IMR-90 (cell line): Measurements from ENCODE around the gene CNNM1. TPM values are rescaled to one million over a fixed set of nuclear protein-coding genes. Genes with fewer than 3 reads are reported as not detected.

ENCODE experiments used
- ATAC-seq: fragments of 200-7000 bp; cut with Tn5 transposase; 2 replicates; pipeline ENCODE4 v1.9.1; 2020; ENCODE audit warnings: low read depth, mild to moderate bottlenecking, moderate library complexity
- BruUV-seq: library from RNA; stranded (reverse); fragments of 400-500 nt; replicated peaks from 2 replicates; lab custom pipeline; 2021; lab: Mats Ljungman, UMichigan
- CTCF ChIA-PET: fragments of 300-600 bp; formaldehyde crosslinking; extraction: SDS; loops from one replicate; lab custom pipeline; 2021; ENCODE audit warnings: antibody characterized with exemption; lab: Yijun Ruan, JAX
- POLR2A ChIA-PET: fragments of 300-600 bp; sonication (Branson Sonifier 250); formaldehyde crosslinking; loops from one replicate; lab custom pipeline; 2022; ENCODE audit warnings: antibody characterized with exemption; ENCODE audit not compliant: unreplicated experiment; lab: Charles Lee
- DNase-seq: peaks from one replicate; pipeline ENCODE4 v3.0.0; 2013
- H2AFZ ChIP-seq: replicated peaks from 2 replicates; pipeline ENCODE3; 2013; ENCODE audit warnings: low read length, mild to moderate bottlenecking; ENCODE audit not compliant: poor library complexity
- H2AK5ac ChIP-seq: 2 replicates; pipeline ENCODE4 v1.6.1; 2013; ENCODE audit warnings: low read depth, low read length, inconsistent platforms
- H2AK9ac ChIP-seq: replicated peaks from 2 replicates; pipeline ENCODE3; 2013; ENCODE audit warnings: mild to moderate bottlenecking, low read depth, low read length, moderate library complexity; ENCODE audit not compliant: poor library complexity
- H2BK120ac ChIP-seq: 2 replicates; pipeline ENCODE4 v1.6.1; 2013; ENCODE audit warnings: low read depth, low read length, inconsistent platforms
- H2BK15ac ChIP-seq: 3 replicates; pipeline ENCODE4 v1.6.1; 2013; ENCODE audit warnings: low read depth, low read length, inconsistent platforms
- H2BK20ac ChIP-seq: 2 replicates; pipeline ENCODE4 v1.6.1; 2013; ENCODE audit warnings: low read depth, mild to moderate bottlenecking, inconsistent platforms, low read length, moderate library complexity
- H2BK5ac ChIP-seq: 2 replicates; pipeline ENCODE4 v1.6.1; 2013; ENCODE audit warnings: mild to moderate bottlenecking, low read depth, low read length, inconsistent platforms; ENCODE audit not compliant: poor library complexity, severe bottlenecking
- H3K14ac ChIP-seq: replicated peaks from 2 replicates; pipeline ENCODE4 v1.6.1; 2013; ENCODE audit warnings: low read depth, low read length, inconsistent platforms
- H3K18ac ChIP-seq: 2 replicates; pipeline ENCODE4 v1.6.1; 2013; ENCODE audit warnings: low read depth, low read length, control low read depth
- H3K23ac ChIP-seq: 2 replicates; pipeline ENCODE4 v1.6.1; 2013; ENCODE audit warnings: low read depth, low read length, inconsistent platforms
- H3K27ac ChIP-seq: 2 replicates; pipeline ENCODE4 v1.5.1; 2013; ENCODE audit warnings: mild to moderate bottlenecking, control low read depth, low read length; ENCODE audit not compliant: insufficient read depth
- H3K27me3 ChIP-seq: 2 replicates; pipeline ENCODE4 v1.6.1; 2013; ENCODE audit warnings: low read length; ENCODE audit not compliant: control insufficient read depth, insufficient read depth
- H3K36me3 ChIP-seq: 2 replicates; pipeline ENCODE4 v1.6.1; 2013; ENCODE audit warnings: low read length, mixed read lengths; ENCODE audit not compliant: control insufficient read depth, insufficient read depth
- H3K4ac ChIP-seq: 2 replicates; pipeline ENCODE4 v1.6.1; 2013; ENCODE audit warnings: low read depth, low read length, inconsistent platforms
- H3K4me1 ChIP-seq: 2 replicates; pipeline ENCODE4 v1.6.1; 2013; ENCODE audit warnings: low read length, mixed read lengths; ENCODE audit not compliant: control insufficient read depth, insufficient read depth
- H3K4me2 ChIP-seq: 2 replicates; pipeline ENCODE4 v1.6.1; 2013; ENCODE audit warnings: low read depth, mild to moderate bottlenecking, control low read depth, low read length, moderate library complexity
- H3K4me3 ChIP-seq: 2 replicates; pipeline ENCODE4 v1.5.1; 2013; ENCODE audit warnings: low read depth, mild to moderate bottlenecking, control low read depth, low read length, moderate library complexity; ENCODE audit not compliant: insufficient read depth
- H3K56ac ChIP-seq: 2 replicates; pipeline ENCODE4 v1.6.1; 2013; ENCODE audit warnings: low read length, inconsistent platforms; ENCODE audit not compliant: insufficient read depth; ENCODE audit errors: extremely low read depth
- H3K79me1 ChIP-seq, 2 experiments: 2 replicates each; pipeline ENCODE4 v1.6.1; 2013; ENCODE audit warnings: low read length in 2 of 2, inconsistent platforms in 1 of 2, low read depth in 1 of 2
- H3K9ac ChIP-seq: 2 replicates; pipeline ENCODE4 v1.6.1; 2013; ENCODE audit warnings: low read depth, low read length, control low read depth
- H3K9me1 ChIP-seq: 2 replicates; pipeline ENCODE4 v1.6.1; 2013; ENCODE audit warnings: low read length, inconsistent platforms; ENCODE audit not compliant: insufficient read depth
- H3K9me3 ChIP-seq: 2 replicates; pipeline ENCODE4 v1.6.1; 2013; ENCODE audit warnings: low read length; ENCODE audit not compliant: control insufficient read depth, insufficient read depth
- H4K20me1 ChIP-seq: 2 replicates; pipeline ENCODE4 v1.6.1; 2013; ENCODE audit warnings: low read length, inconsistent platforms; ENCODE audit not compliant: insufficient read depth
- H4K5ac ChIP-seq: 2 replicates; pipeline ENCODE4 v1.6.1; 2013; ENCODE audit warnings: mild to moderate bottlenecking, low read depth, low read length, control low read depth
- H4K8ac ChIP-seq, 2 experiments: 2 replicates each; pipeline ENCODE4 v1.6.1; 2013; ENCODE audit warnings: low read depth in 2 of 2, low read length in 2 of 2, control low read depth in 1 of 2, inconsistent platforms in 1 of 2
- H4K91ac ChIP-seq: 2 replicates; pipeline ENCODE4 v1.6.1; 2013; ENCODE audit warnings: low read depth, low read length, inconsistent platforms; ENCODE audit not compliant: insufficient read depth
- BHLHE40 ChIP-seq: fragments of 150-350 bp; IDR thresholded peaks from 2 replicates; pipeline ENCODE4 v1.6.1; 2016; ENCODE audit warnings: mild to moderate bottlenecking, low read depth, low read length
- CEBPB ChIP-seq: IDR thresholded peaks from 2 replicates; pipeline ENCODE4 v1.6.1; 2012; ENCODE audit warnings: low read depth, low read length, improper control_type of control experiment
- CHD1 ChIP-seq: IDR thresholded peaks from 2 replicates; pipeline ENCODE4 v1.6.1; 2012; ENCODE audit warnings: low read depth, low read length, improper control_type of control experiment
- ELK1 ChIP-seq: fragments of 150-350 bp; IDR thresholded peaks from 2 replicates; pipeline ENCODE4 v1.6.1; 2016; ENCODE audit warnings: low read depth, mild to moderate bottlenecking, low read length, moderate library complexity, borderline replicate concordance
- FOS ChIP-seq: fragments of 150-350 bp; IDR thresholded peaks from 2 replicates; pipeline ENCODE4 v1.6.1; 2016; ENCODE audit warnings: low read depth, low read length
- MAFK ChIP-seq: IDR thresholded peaks from 2 replicates; pipeline ENCODE4 v1.6.1; 2012; ENCODE audit warnings: low read depth, low read length, improper control_type of control experiment
- MAZ ChIP-seq: IDR thresholded peaks from 2 replicates; pipeline ENCODE4 v1.6.1; 2012; ENCODE audit warnings: low read depth, mild to moderate bottlenecking, low read length, improper control_type of control experiment, moderate library complexity, borderline replicate concordance
- MXI1 ChIP-seq: IDR thresholded peaks from 2 replicates; pipeline ENCODE4 v1.6.1; 2012; ENCODE audit warnings: low read depth, mild to moderate bottlenecking, low read length, moderate library complexity, borderline replicate concordance
- NFE2L2 ChIP-seq: fragments of 150-350 bp; IDR thresholded peaks from 2 replicates; pipeline ENCODE4 v1.6.1; 2016; ENCODE audit warnings: low read depth, mild to moderate bottlenecking, low read length
- POLR2A ChIP-seq: IDR thresholded peaks from 2 replicates; pipeline ENCODE4 v1.6.1; 2012; ENCODE audit warnings: mild to moderate bottlenecking, low read depth, low read length
- RAD21 ChIP-seq: IDR thresholded peaks from 2 replicates; pipeline ENCODE4 v1.6.1; 2012; ENCODE audit warnings: low read length, improper control_type of control experiment
- RCOR1 ChIP-seq: IDR thresholded peaks from 2 replicates; pipeline ENCODE4 v1.6.1; 2012; ENCODE audit warnings: mild to moderate bottlenecking, low read length, improper control_type of control experiment; ENCODE audit not compliant: insufficient replicate concordance
- RFX5 ChIP-seq: IDR thresholded peaks from 2 replicates; pipeline ENCODE4 v1.8.0; 2012; ENCODE audit warnings: low read depth, mild to moderate bottlenecking, low read length, moderate library complexity
- SMC3 ChIP-seq: fragments of 150-350 bp; IDR thresholded peaks from 2 replicates; pipeline ENCODE4 v1.6.1; 2016; ENCODE audit warnings: low read depth, mild to moderate bottlenecking, antibody characterized with exemption, low read length, moderate library complexity
- USF2 ChIP-seq: fragments of 150-350 bp; IDR thresholded peaks from 2 replicates; pipeline ENCODE4 v1.6.1; 2017; ENCODE audit warnings: mild to moderate bottlenecking, antibody characterized with exemption, low read length, low read depth
- WGBS, 2 experiments: methylation state at CpG; one replicate each; pipeline versions ENCODE4 v1.1.5 to v1.1.7; 2013; ENCODE audit warnings: missing lambda C conversion rate in 2 of 2; ENCODE audit not compliant: insufficient read length in 1 of 2; ENCODE audit errors: extremely low coverage in 2 of 2; 5-methylcytosine and 5-hydroxymethylcytosine counted together
- dilution Hi-C: fragments of 300-500 bp; cut with HindIII; formaldehyde crosslinking; loops from one replicate; pipeline ENCODE4 v1.14.3; 2018; ENCODE audit warnings: low sequenced_read_pairs; ENCODE audit not compliant: unreplicated experiment
- in situ Hi-C: fragments of 300-500 bp; cut with MboI; formaldehyde crosslinking; loops from 3 replicates; pipeline ENCODE4 v1.14.3; 2019; ENCODE audit warnings: low sequenced_read_pairs, inconsistent platforms, mixed read lengths
- intact Hi-C: fragments of 100-400 bp; cut with micrococcal nuclease; formaldehyde crosslinking; loops from 2 replicates; pipeline ENCODE4 v1.10.0; 2022
- polyA plus RNA-seq, 3 experiments: library from polyadenylated mRNA; depleted of rRNA; stranded (reverse); fragments of >200 nt; gene quantifications; 2 replicates each; pipeline ENCODE4 v1.2.3, GENCODE V29; 2012; ENCODE audit warnings: low replicate concordance in 1 of 3
- total RNA-seq: library from RNA; depleted of rRNA; stranded (reverse); fragments of >200 nt; gene quantifications from 2 replicates; pipeline ENCODE4 v1.2.3, GENCODE V29; 2012
- TF ChIP-seq, protein P1 (sequence below): conservative IDR thresholded peaks from 2 replicates; pipeline ENCODE4 v1.5.1; 2012; ENCODE audit warnings: mild to moderate bottlenecking, low read depth, low read length, improper control_type of control experiment

CNNM1 gene
- total and polyA plus RNA-seq, 2 of the 4 experiments (the other 2 are of a cell fraction) = 0.18 to 0.39 TPM

- H2BK20ac ChIP-seq = no peak overlapping the region
- CTCF ChIA-PET = no interaction called here
- dilution Hi-C loops = no loop called here
Measured at GRCh38 chr10:99340650-99341049, 11.5 kb downstream of the CNNM1 start.

More at GRCh38 chr10:99340650-99341049, 11.5 kb downstream of the CNNM1 start:
- H3K4me3 ChIP-seq = no peak overlapping the region
- in situ Hi-C loops (no loop called here), intact Hi-C loops (no loop called here)
- ATAC-seq (no peak), DNase-seq (no peak)
- H3K9ac ChIP-seq = no peak overlapping the region
- no peaks in the 10 kb centered on the region for H3K36me3 ChIP-seq
- H3K9me1 ChIP-seq = no peaks in the 10 kb centered on the region
- no CpG with 5 or more reads among the region's 3 CpGs for WGBS, 2 experiments
- H3K27me3 ChIP-seq = no peaks in the 10 kb centered on the region
- H2AFZ ChIP-seq = no peak overlapping the region
- H3K18ac ChIP-seq = no peak overlapping the region
- H3K4me2 ChIP-seq = no peak overlapping the region
- no peaks in the 10 kb centered on the region for H4K20me1 ChIP-seq
- H3K27ac ChIP-seq = no peak overlapping the region
- TF ChIP-seq CHD1 (no peak), ELK1 (no peak), RCOR1 (no peak), POLR2A (no peak), MAZ (no peak), SMC3 (no peak), RAD21 (no peak), BHLHE40 (no peak), MXI1 (no peak), NFE2L2 (no peak), FOS (no peak), CEBPB (no peak), USF2 (no peak), RFX5 (no peak), MAFK (no peak)
- TF ChIP-seq, protein P1, sequence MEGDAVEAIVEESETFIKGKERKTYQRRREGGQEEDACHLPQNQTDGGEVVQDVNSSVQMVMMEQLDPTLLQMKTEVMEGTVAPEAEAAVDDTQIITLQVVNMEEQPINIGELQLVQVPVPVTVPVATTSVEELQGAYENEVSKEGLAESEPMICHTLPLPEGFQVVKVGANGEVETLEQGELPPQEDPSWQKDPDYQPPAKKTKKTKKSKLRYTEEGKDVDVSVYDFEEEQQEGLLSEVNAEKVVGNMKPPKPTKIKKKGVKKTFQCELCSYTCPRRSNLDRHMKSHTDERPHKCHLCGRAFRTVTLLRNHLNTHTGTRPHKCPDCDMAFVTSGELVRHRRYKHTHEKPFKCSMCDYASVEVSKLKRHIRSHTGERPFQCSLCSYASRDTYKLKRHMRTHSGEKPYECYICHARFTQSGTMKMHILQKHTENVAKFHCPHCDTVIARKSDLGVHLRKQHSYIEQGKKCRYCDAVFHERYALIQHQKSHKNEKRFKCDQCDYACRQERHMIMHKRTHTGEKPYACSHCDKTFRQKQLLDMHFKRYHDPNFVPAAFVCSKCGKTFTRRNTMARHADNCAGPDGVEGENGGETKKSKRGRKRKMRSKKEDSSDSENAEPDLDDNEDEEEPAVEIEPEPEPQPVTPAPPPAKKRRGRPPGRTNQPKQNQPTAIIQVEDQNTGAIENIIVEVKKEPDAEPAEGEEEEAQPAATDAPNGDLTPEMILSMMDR = no peak
- H4K8ac ChIP-seq = no peak overlapping the region
- H4K5ac ChIP-seq = no peak overlapping the region
- H3K56ac ChIP-seq = no peak overlapping the region
- H2AK5ac ChIP-seq = no peak overlapping the region
- no peak overlapping the region for H2BK15ac ChIP-seq
- H3K14ac ChIP-seq = no peak overlapping the region
- H3K79me1 ChIP-seq = no peaks in the 10 kb centered on the region
- no peaks in the 10 kb centered on the region for H3K9me3 ChIP-seq
- POLR2A ChIA-PET = no interaction called here
- no peak overlapping the region for H3K23ac ChIP-seq
- H3K4ac ChIP-seq = no peak overlapping the region
- no peak overlapping the region for H2BK5ac ChIP-seq
- no TSS peak for BruUV-seq
- H2AK9ac ChIP-seq = no peak overlapping the region
- H2BK120ac ChIP-seq = no peak overlapping the region
- H3K4me1 ChIP-seq = peaks cover 2% of the 10 kb centered on the region; the same call in 1 of the 2 replicates
- H4K91ac ChIP-seq = no peak overlapping the region
